GM12865 (cell line): ENCODE data around the gene CLEC16A.

Experiments
- DNase-seq: peaks from one replicate; pipeline ENCODE4 v3.0.0; 2010; ENCODE audit warnings: low read depth
- H3K4me3 ChIP-seq: 2 replicates; pipeline ENCODE4 v1.5.1; 2011; ENCODE audit warnings: mild to moderate bottlenecking, low read depth, low read length, control low read depth
- TF ChIP-seq, protein P1 (sequence below): IDR thresholded peaks from 2 replicates; pipeline ENCODE4 v1.5.1; 2011; ENCODE audit warnings: low read length, control low read depth, low read depth, inconsistent platforms; ENCODE audit not compliant: insufficient read depth; ENCODE audit errors: missing control alignments

The CLEC16A gene

DNA sequence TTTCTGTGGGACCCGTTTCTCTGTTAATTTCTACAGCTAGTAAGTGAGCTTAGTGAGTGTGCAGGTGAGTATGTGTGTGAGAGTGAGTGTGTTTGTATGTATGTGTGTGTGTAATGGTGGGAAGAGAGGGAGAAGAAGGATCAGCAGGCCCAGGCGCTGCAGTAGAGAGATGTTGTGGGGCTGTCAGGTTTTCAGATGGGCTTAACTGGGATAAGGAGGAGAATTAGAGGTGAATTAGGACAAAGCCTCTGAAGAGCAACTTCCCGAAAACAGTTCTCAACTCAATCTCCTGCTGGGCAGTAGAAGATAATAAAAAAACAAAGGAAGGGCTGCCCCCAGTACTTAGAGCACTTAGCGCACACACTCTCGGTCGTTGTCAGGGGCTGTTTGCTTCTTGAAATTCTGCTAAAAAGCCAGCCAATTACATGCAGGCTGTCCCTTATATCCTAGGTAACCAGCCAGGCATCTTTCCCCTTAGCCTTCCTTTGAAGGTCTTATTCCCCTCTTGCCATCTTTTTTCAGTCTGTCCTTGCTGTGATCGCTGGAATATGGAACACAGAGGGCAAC lies 63.4 kb downstream of the CLEC16A start:
- DNase-seq, result no peak
- no peak overlapping the region for H3K4me3 ChIP-seq
- TF ChIP-seq, protein P1, sequence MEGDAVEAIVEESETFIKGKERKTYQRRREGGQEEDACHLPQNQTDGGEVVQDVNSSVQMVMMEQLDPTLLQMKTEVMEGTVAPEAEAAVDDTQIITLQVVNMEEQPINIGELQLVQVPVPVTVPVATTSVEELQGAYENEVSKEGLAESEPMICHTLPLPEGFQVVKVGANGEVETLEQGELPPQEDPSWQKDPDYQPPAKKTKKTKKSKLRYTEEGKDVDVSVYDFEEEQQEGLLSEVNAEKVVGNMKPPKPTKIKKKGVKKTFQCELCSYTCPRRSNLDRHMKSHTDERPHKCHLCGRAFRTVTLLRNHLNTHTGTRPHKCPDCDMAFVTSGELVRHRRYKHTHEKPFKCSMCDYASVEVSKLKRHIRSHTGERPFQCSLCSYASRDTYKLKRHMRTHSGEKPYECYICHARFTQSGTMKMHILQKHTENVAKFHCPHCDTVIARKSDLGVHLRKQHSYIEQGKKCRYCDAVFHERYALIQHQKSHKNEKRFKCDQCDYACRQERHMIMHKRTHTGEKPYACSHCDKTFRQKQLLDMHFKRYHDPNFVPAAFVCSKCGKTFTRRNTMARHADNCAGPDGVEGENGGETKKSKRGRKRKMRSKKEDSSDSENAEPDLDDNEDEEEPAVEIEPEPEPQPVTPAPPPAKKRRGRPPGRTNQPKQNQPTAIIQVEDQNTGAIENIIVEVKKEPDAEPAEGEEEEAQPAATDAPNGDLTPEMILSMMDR, result no peak

DNA sequence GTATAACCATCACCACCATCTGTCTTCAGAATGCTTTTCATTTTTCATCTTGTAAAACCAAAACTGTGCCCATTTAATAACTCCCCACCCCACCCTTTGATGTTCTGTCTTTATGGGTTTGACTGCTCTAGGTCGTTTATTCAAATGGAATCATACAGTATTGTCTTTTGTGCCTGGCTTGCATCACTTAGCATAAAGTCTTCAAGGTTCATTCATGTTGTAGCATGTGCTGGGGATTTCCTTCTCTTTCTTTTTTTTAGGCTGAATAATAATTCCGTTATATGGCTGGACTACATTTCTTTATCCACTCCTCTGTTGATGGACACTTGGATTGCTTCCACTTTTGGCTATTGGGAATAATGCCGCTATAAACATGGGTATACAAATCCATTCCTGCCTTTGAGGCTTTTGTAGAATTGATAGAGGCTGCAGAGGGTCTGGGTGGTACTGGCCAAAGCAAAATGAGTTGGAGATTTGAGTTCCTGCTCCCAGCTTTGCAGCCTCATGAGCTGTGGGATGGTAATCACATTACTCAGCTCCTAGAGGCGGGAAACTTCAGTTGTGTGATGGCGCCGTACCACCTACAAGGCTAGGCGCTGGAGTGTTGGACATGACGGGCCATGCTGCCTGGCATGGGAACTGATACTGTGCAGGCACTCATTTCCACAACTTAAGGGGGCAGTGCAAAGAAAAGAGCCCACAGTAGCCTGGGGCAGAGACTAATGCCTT lies 64.8 kb downstream of the CLEC16A start:
- TF ChIP-seq, protein P1, result no peak
- no peak for DNase-seq
- H3K4me3 ChIP-seq, result no peak overlapping the region

DNA sequence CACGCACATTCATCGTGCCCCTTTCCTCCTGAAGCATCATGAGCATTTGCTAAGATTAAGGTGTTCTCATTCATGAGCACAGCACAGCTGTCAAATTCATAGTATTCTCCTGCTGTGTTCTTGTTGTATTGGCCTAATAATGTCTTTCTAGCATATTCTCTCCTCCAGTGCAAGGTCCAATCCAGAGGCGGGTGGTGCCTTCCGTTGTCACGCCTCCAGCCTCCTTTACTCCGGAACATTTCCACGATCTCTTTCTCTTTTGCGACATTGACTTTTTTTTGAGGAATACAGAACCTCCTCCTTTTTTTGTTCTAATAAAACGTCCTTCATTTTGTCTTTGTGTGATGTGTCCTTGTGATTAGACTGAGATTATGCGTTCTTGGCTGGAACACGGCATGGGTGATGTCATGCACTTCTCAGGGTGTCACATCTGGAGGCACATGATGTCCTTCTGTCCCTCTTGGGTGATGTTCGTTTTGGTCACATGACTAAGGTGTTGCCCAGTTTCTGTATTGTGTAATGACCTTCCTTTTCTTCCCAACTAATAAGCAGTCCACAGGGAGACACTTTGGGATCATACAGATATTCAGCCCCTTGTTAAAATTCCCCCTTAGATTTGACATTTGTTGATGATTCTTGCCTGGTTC lies 66.3 kb downstream of the CLEC16A start:
- DNase-seq, result no peak
- no peak overlapping the region for H3K4me3 ChIP-seq
- TF ChIP-seq, protein P1, result no peak

DNA sequence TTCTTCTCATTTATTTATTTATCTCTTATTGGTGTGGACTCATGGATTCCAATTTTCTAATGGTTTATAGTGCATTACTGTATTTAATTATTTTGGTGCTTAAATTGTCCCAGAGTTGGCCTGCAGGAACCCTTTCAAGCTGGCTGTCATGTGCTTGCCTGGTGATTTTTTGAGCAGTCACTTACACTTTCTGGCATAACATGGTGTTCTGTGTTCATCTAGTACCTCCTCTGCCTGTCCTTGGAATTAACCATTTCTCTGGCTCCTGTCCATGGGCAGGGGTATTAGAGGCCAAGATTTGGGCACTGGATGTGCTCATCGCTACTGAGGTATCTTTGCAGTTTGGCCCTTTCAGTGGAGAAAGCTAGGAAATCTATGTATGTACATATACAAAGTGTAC lies 67.0 kb downstream of the CLEC16A start:
- TF ChIP-seq, protein P1, result no peak
- H3K4me3 ChIP-seq, result no peak overlapping the region
- no peak for DNase-seq

DNA sequence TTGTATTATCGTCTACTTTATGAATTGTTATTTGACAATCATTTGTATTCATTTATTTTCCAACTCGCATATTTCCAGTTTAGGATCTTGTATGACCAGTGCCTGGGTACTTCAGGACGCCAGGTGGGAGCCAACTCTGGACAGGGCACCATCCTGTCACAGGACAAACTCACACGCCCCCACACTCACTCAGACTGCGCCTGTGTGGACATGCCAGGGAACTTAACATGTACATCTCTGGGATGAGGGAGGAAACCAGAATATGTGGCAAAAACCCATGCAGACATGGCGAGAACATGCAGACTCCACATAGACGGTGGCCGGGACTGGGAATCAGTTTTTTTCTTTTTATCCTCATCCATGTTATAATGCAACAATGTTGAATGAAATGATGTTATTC lies 68.5 kb downstream of the CLEC16A start:
- TF ChIP-seq, protein P1, result no peak
- no peak overlapping the region for H3K4me3 ChIP-seq
- no peak for DNase-seq

DNA sequence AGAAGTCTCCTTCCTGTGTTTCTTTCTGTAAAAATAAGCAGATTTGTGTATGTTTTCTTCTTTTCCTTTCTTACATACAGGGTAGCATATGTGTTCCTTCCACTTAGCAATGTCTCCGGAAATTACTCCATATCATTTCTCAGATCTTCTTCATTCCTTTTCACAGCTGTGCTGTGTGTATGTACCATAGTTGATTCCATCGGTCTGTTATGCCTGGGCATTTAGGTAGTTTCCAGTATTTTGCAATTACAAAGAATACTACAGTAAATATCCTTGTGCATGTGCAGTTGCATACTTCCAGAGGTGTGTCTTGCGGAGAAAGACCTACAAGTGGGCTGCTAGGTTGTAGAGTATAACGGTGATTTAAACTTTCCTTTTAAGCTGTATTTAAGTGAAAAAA lies 69.8 kb downstream of the CLEC16A start:
- H3K4me3 ChIP-seq, result no peak overlapping the region
- DNase-seq, result no peak
- TF ChIP-seq, protein P1, result no peak
